IPS DF 4.7 (cell line): ENCODE measurements around the gene ZMIZ1.

Experiments
- DNase-seq: peaks from one replicate; pipeline ENCODE4 v3.0.0-alpha.2; 2013; ENCODE audit warnings: low spot score; ENCODE audit errors: extremely low read depth

Gene ZMIZ1

GRCh38 chr10:79259834-79260233 lies 191.1 kb downstream of the ZMIZ1 start:
- DNase-seq: no peak

- no peak for DNase-seq
Observed at GRCh38 chr10:79260811-79261740, 192.3 kb downstream of the ZMIZ1 start.

GRCh38 chr10:79262131-79262530 lies 193.4 kb downstream of the ZMIZ1 start:
- DNase-seq: no peak

- no peak for DNase-seq
Observed at GRCh38 chr10:79262959-79263746, 194.4 kb downstream of the ZMIZ1 start.

GRCh38 chr10:79263939-79264338 lies 195.2 kb downstream of the ZMIZ1 start:
- DNase-seq: no peak

- DNase-seq: no peak
Observed at GRCh38 chr10:79264942-79265341, 196.2 kb downstream of the ZMIZ1 start.

- no peak for DNase-seq
Observed at GRCh38 chr10:79266084-79266483, 197.3 kb downstream of the ZMIZ1 start.

GRCh38 chr10:79266543-79267312 lies 198.0 kb downstream of the ZMIZ1 start:
- DNase-seq: no peak

- DNase-seq: no peak
Observed at GRCh38 chr10:79267499-79267898, 198.7 kb downstream of the ZMIZ1 start.

GRCh38 chr10:79268161-79268601 lies 199.4 kb downstream of the ZMIZ1 start:
- DNase-seq: no peak

GRCh38 chr10:79268742-79269141 lies 200.0 kb downstream of the ZMIZ1 start:
- DNase-seq: no peak

GRCh38 chr10:79269443-79269842 lies 200.7 kb downstream of the ZMIZ1 start:
- DNase-seq: no peak

GRCh38 chr10:79269969-79270368 lies 201.2 kb downstream of the ZMIZ1 start:
- no peak for DNase-seq

- DNase-seq: no peak
Observed at GRCh38 chr10:79270466-79271246, 201.9 kb downstream of the ZMIZ1 start.

- DNase-seq: no peak
Observed at GRCh38 chr10:79272353-79272752, 203.6 kb downstream of the ZMIZ1 start.

- no peak for DNase-seq
Observed at GRCh38 chr10:79273604-79274003, 204.8 kb downstream of the ZMIZ1 start.

- DNase-seq: no peak
Observed at GRCh38 chr10:79274279-79275104, 205.7 kb downstream of the ZMIZ1 start.

- no peak for DNase-seq
Observed at GRCh38 chr10:79275105-79275430, 206.3 kb downstream of the ZMIZ1 start.

GRCh38 chr10:79275431-79275851 lies 206.7 kb downstream of the ZMIZ1 start:
- DNase-seq: no peak
